Eye (tissue), 1 donor: ENCODE data around the gene IRF5.
"Not testable (repeated sequence)": the region's sequence is repeated elsewhere in the genome, so short reads cannot be mapped to it uniquely, and the experiment has no call there.

Experiments used
- DNase-seq: peaks from one replicate; pipeline ENCODE4 v3.0.0-alpha.2; 2015

IRF5 gene

DNA sequence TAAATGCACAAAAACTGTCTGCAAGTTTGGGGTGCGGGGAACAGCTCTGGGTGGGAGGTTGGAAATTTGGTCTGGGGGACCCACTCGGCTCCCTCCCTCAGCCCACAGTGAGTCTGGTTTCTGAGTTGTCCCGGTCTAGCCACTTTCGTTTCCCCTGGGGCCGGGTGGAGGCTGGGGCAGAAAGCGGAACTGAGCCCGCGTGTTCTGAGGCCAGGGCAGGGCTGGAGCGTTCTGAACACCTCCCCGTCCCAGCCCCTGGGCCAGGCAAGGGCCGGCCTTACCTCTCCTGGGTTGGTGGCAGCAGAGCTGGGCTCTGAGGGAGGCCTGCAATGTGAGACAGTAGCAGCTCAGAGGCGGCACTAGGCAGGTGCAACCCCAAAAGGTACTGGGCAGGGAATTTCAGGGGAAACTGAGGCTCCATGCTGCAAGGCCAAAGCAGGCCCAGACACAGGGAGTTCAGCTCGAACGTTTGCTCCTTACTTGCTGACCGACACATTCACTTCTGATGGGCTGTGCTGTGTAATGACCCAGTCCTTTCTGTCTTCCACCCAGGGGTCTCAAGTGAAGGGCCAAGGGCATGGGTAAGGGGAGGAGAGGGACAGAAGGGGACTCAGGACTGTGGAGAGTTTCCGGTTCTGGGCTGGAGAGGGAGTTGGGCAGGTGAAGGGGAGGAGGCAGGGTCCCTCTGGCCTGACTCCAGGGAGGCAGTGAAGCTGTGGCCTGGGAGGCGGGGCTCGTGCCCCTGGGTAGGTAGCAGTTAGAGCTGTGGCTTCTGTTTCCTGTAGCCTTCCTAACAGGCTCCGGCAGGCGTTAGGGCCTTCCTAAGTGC lies 3.0 kb downstream of the IRF5 start:
- no peak for DNase-seq

GRCh38 chr7:128941323-128941890 lies 3.7 kb downstream of the IRF5 start:
- no peak for DNase-seq

DNA sequence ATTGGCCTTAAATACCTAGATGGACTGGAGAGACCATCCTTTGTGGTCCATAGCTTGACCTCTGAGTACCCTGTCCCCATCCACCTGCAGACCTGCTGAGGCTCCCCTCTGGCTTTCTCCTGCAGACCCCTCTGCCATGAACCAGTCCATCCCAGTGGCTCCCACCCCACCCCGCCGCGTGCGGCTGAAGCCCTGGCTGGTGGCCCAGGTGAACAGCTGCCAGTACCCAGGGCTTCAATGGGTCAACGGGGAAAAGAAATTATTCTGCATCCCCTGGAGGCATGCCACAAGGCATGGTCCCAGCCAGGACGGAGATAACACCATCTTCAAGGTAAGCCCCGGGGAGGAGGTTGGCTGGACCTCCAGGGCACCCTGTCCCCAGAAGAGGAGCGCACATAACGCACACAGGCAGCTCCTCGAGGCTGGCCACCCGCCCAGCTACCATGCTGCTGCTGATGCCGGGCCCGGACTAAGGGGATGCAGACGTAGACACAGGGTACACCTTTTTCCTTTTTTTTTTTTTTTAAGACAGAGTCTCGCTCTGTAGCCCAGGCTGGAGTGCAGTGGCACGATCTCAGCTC lies 4.3 kb downstream of the IRF5 start:
- no peak for DNase-seq

DNA sequence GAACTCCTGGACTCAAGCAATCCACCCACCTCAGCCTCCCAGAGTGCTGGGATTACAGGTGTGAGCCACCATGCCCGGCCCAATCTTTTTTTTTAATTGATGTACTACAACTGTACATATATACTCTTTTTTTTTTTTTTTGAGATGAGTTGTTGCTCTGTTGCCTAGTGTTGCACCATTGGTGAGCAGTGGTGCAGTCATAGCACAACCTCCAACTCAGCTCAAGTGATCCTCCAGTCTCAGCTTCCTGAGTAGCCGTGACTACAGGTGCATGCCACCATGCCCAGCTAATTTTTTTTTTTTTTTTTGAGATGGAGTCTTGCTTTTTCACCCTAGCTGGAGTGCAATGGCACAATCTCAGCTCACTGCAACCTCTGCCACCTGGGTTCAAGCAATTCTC lies 5.5 kb downstream of the IRF5 start:
- not testable (repeated sequence) for DNase-seq

- DNase-seq: no peak
Measured at GRCh38 chr7:128944487-128945236, 6.9 kb downstream of the IRF5 start.

GRCh38 chr7:128945668-128946366 lies 8.1 kb downstream of the IRF5 start:
- no peak for DNase-seq

DNA sequence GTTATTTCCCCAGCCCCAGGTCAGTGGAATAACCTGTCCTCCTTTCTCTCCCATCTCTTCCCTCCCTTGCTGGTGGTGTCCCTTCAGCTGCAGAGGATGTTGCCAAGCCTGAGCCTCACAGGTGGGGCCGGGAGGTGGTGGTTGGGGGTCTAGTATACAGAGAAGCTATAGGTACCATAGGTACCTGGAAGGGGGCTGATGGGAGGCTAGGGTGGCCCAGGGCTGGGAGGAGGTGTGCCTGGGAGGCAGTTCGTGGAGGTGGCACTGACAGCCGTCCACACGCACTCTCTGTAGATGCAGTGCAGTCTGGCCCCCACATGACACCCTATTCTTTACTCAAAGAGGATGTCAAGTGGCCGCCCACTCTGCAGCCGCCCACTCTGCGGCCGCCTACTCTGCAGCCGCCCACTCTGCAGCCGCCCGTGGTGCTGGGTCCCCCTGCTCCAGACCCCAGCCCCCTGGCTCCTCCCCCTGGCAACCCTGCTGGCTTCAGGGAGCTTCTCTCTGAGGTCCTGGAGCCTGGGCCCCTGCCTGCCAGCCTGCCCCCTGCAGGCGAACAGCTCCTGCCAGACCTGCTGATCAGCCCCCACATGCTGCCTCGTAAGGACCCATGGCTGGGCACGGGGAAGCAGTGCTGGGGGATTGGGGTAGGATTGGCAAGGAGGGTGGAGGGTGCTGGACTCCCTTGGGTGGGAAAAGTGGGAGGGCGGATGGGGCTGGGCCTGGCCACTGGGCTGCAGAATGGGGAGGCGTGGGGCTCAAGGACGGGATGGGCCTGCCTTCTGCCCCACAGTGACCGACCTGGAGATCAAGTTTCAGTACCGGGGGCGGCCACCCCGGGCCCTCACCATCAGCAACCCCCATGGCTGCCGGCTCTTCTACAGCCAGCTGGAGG lies 9.5 kb downstream of the IRF5 start:
- DNase-seq: no peak

DNA sequence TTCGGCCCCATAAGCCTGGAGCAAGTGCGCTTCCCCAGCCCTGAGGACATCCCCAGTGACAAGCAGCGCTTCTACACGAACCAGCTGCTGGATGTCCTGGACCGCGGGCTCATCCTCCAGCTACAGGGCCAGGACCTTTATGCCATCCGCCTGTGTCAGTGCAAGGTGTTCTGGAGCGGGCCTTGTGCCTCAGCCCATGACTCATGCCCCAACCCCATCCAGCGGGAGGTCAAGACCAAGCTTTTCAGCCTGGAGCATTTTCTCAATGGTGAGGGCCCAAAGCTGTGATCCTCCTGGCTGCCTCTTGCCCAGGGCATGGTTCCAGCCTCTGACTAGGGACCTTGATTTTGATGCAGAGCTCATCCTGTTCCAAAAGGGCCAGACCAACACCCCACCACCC lies 10.1 kb downstream of the IRF5 start:
- no peak for DNase-seq

- no peak for DNase-seq
Measured at GRCh38 chr7:128948312-128948973, 10.7 kb downstream of the IRF5 start.

DNA sequence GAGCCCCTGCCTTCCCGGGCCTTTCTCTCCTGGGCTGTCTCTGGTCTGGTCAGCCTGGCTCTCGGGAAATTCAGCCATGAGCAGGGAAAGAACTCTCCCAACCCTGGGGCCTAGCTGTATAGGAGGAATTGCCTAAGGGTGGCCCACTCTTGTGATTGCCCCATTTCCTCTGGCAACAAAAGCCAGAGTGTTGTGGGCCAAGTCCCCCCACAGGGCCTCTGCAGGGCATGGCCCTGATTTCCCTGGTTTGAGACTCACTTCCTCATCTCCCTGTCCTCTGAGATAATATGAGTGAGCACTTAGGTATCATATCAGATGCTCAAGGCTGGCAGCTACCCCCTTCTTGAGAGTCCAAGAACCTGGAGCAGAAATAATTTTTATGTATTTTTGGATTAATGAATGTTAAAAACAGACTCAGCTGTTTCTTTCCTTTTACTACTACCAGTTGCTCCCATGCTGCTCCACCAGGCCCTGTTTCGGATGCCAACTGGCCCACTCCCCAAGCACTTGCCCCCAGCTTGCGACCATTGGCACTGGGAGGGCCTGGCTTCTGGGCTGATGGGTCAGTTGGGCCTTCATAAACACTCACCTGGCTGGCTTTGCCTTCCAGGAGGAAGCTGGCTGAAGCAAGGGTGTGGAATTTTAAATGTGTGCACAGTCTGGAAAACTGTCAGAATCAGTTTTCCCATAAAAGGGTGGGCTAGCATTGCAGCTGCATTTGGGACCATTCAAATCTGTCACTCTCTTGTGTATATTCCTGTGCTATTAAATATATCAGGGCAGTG lies 11.4 kb downstream of the IRF5 start:
- DNase-seq: no peak

- no peak for DNase-seq
Measured at GRCh38 chr7:128951296-128951695, 13.6 kb downstream of the IRF5 start.

DNA sequence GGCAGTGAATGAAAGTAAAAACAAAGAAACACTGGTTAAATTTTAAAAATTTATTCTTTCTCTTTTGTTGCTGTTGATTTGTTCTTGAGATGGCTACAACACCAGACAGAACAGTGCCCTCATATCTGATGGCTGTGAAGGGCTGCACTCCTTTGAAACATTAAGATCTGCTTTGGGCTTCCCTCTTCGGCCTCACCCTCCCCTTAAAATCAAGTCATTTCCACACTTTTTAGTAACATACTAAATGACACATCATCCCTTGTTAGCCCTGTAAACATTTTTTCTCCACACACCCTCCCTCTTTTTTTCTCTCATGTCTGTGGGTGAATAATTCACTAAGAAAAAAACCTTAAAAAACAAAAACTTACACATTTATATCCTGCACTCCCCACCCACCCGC lies 16.4 kb downstream of the IRF5 start:
- DNase-seq: no peak

DNA sequence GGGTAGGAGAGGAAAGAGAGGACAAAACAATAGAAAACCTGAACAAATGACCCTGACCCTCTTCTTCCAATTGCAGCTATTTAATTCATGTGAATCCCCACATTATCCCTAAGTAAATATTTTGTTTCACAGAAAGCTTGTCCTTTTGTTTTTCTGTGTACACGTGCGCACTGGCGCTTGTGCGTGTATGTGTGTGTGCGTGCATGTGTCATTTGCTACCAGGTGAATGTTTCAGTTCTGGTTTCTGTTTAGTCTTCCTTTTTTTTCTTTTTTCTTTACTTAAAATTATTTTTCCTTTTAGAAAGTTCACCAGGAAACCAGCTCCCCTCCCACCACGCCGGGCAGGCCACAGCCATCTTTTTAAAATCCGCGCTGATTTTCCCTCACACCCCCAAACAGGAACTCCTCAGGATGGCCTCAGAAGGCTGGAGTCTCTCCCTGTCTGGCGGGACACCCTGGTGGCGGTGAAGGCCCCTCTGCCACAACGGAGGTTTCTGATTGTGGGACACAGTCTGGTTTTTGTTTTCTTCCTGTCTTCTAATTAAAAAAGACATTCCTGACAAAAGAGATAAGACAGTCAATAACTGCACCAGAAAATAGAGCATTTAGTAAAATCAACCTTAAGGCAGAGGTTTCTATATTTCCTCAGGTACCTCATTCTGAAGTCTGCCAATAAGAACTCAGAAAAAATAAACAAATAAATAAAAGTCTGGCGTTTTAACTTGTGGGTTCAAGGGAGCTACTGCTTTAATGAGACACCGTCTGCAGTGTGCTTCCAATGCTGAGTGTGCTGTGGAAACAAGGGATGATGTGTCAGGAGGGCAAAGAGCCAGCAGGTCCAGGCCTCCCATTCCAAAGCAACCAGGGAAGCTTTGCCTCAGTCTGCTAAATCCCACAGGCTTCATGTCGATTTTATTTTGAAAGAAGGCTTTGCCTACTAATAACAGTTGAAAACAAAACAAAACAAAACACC lies 17.4 kb downstream of the IRF5 start:
- no peak for DNase-seq

DNA sequence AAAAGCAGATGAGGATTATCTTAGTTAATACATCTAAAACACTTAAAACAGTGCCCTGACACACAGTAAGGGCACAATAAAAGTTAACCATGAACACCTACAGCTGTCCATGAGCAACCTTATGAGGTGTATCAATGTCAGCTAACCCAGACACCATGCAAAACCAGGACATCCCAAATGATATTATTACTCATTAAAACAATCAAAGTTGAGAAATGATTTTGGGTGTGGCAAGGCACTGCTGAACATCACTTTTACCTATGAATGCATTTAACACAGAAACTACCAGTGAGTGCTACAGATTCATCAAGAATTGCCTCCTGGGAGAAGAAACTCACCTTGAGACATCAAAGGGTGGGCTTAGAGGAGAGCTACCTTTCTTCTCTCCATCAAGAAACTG lies 18.3 kb downstream of the IRF5 start:
- DNase-seq: no peak

GRCh38 chr7:128959296-128959695 lies 21.6 kb downstream of the IRF5 start:
- no peak for DNase-seq

- no peak for DNase-seq
Measured at GRCh38 chr7:128961030-128961659, 23.4 kb downstream of the IRF5 start.

GRCh38 chr7:128962899-128963298 lies 25.2 kb downstream of the IRF5 start:
- no peak for DNase-seq

- DNase-seq: no peak
Measured at GRCh38 chr7:128963327-128963757, 25.6 kb downstream of the IRF5 start.

DNA sequence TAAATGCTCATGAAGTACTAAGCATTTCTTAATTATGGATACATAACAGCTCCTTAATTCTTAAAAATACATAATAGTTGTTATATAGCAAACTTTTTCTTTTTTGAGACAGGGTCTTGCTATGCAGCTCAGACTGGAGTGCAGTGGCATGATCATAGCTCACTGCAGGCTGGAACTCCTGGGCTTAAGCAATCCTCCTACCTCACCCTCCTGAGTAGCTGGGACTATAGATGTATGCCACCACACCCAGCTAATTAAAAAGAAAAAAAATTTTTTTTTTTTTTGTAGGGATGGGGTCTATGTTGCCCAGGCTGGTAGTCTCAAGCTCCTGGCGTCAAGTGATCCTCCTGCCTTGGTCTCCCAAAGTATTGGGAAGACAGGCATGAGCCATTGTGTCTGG lies 30.9 kb downstream of the IRF5 start:
- no peak for DNase-seq
